ENCODE results near the gene KLC1. TPM values are rescaled to one million over a fixed set of nuclear protein-coding genes. Genes with fewer than 3 reads are reported as not detected.
A peak's percentile ranks its signal among the peaks of the same experiment; 100 is the strongest.

The KLC1 gene
- total RNA-seq, 2 experiments from 2014 or later: 126 to 135 TPM

DNA sequence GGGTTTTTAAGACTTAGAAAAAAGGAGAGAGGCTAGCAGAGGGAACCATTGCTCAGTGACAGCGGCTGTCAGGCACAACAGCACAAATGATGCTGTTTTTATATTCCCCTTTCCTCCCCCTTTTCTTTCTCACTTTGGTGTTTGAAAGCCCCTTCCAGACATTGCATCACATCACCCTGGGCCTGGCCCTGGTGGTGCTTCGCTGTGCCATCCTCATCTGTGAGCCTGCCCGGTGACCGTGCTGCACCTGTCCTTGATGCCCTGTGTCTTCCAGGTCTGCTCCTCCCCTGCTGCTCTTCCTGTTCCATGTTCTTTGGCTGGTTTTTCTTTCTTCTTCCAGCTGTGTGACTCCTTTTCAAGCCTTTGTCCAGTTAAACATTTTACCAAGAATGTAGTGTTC, 24.8 kb downstream of the KLC1 start:
- peaks cover 6% of the 10 kb centered on the region for H3K4me1 Mint-ChIP-seq
- POLR2A ChIA-PET: no interaction called here
- CTCF ChIA-PET: no interaction called here
- no peaks in the 10 kb centered on the region for H3K27me3 Mint-ChIP-seq
- peaks cover 13% of the 10 kb centered on the region for H3K36me3 Mint-ChIP-seq (ENCODE audit: low read depth)
- H3K9me3 Mint-ChIP-seq: no peaks in the 10 kb centered on the region
- no peak overlapping the region for H3K4me3 Mint-ChIP-seq
- no peak for DNase-seq
- H3K27ac Mint-ChIP-seq: peak overlapping the region; percentile 58

DNA sequence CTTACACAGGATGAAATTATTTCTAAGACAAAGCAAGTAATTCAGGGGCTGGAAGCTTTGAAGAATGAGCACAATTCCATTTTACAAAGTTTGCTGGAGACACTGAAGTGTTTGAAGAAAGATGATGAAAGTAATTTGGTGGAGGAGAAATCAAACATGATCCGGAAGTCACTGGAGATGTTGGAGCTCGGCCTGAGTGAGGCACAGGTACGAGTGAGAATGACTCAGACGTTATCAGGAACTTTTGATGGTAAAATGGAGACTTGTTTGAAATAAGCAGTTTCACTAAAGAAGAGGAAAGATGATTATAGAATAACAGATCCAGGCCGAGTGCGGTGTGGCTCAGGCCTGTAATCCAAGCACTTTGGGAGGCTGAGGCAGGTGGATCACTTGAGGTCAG, 25.6 kb downstream of the KLC1 start:
- ChIA-PET CTCF (no interaction called here), POLR2A (no interaction called here)
- Mint-ChIP-seq H3K4me1 (peaks cover 6% of the 10 kb centered on the region), H3K27ac (no peak overlapping the region), H3K9me3 (no peaks in the 10 kb centered on the region), H3K27me3 (no peaks in the 10 kb centered on the region), H3K4me3 (no peak overlapping the region), H3K36me3 (ENCODE audit: low read depth) (peaks cover 18% of the 10 kb centered on the region)
- DNase-seq: no peak

DNA sequence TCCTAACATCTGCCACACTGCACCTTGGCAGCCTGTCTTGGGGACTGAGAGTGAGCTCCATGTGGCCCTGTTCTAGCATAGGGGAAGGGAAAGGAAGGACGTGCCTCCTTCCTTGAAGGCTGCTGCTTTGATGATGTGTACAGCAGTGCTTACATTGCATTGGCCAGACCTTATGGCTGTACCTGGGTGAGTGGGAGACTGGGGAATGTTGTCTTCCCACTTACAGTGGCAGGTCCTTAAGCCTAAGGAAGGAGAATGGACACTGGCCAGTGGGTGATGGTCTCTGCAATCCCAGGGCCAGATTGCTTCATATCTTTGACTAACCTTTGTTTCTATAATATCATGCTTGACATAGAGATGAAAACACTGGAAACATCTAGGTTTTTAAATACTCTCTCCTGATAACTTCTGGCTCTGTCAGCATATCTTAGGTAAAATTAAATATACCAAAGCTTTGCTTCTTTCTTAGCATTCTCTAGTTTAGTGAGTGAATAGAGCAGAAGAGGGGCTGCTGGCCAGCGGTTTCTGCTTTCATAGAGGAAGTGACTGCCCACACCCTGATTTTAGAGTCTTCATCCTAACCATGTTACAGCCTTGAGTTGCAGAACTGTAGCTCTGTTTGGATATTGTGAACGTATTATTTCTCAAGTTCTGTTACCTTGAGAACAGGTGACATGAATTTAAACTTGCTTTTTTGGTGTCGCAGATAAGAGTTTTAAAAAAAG, 27.2 kb downstream of the KLC1 start:
- peaks cover 6% of the 10 kb centered on the region for H3K4me1 Mint-ChIP-seq
- POLR2A ChIA-PET: no interaction called here
- H3K9me3 Mint-ChIP-seq: no peaks in the 10 kb centered on the region
- H3K27ac Mint-ChIP-seq: peak overlapping the region; percentile 27
- no peak for DNase-seq
- H3K27me3 Mint-ChIP-seq: no peaks in the 10 kb centered on the region
- no peak overlapping the region for H3K4me3 Mint-ChIP-seq
- CTCF ChIA-PET: interaction anchor here (2.0 kb wide), 1 partner anchor 24 kb away, joined by 4 read pairs; no protein-coding TSS in a partner anchor
- peaks cover 24% of the 10 kb centered on the region for H3K36me3 Mint-ChIP-seq (ENCODE audit: low read depth)

DNA sequence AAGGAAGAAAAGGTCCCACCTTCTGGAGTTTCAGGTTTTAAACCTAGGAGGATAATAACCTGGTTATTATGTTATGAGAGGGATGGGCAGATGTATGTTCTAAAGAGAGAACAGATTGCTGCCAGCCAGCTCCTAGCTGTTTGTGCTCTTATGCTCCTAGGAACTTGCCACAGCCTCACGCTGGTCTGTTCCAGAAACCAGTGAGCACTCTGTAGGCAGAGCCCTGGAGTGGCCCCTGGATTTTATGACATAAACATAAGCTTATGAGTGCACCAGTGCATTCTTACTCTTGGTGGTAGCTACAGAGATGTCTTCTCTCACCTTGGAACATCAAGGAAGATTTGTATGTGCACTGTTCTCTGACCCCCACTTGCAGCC, 27.7 kb downstream of the KLC1 start:
- Mint-ChIP-seq H3K4me3 (no peak overlapping the region), H3K9me3 (no peaks in the 10 kb centered on the region), H3K4me1 (peaks cover 6% of the 10 kb centered on the region), H3K27ac (no peak overlapping the region), H3K27me3 (no peaks in the 10 kb centered on the region), H3K36me3 (ENCODE audit: low read depth) (peaks cover 25% of the 10 kb centered on the region)
- CTCF ChIA-PET: interaction anchor here (2.0 kb wide), 1 partner anchor 23 kb away, joined by 4 read pairs; no protein-coding TSS in a partner anchor
- no peak for DNase-seq
- POLR2A ChIA-PET: no interaction called here

DNA sequence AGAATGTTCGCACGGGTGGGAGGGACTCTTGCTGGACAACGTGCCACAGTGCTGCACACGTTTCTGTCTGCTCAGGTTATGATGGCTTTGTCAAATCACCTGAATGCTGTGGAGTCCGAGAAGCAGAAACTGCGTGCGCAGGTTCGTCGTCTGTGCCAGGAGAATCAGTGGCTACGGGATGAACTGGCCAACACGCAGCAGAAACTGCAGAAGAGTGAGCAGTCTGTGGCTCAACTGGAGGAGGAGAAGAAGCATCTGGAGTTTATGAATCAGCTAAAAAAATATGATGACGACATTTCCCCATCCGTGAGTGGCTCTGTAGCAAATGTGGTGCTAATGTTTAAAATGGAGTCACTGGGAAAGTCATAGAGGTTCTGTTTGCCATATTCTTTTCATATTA, 28.5 kb downstream of the KLC1 start:
- POLR2A ChIA-PET: no interaction called here
- no peak overlapping the region for H3K4me3 Mint-ChIP-seq
- CTCF ChIA-PET: interaction anchor here (2.0 kb wide), 1 partner anchor 22 kb away, joined by 4 read pairs; no protein-coding TSS in a partner anchor

DNA sequence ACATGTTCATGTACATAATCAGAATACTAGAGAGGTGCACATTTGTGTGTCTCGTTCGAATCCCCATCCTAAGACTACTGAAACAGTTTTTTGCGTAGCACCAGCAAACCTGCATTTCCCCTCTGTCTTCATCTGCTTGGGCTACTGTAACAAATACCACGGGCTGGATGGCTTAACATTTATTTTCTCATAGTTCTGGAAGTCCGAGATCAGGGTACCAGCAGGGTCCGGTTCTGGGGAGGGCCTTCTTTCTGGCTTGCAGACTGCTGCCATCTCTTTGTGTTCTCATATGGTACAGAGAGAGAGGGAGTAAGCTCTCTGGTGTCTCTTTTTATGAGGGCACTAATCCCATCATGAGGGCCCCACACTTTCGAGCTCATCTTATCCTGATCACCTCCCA, 30.6 kb downstream of the KLC1 start:
- DNase-seq: no peak
- Mint-ChIP-seq H3K4me1 (peaks cover 3% of the 10 kb centered on the region), H3K36me3 (ENCODE audit: low read depth) (peaks cover 29% of the 10 kb centered on the region), H3K4me3 (no peak overlapping the region), H3K9me3 (no peaks in the 10 kb centered on the region), H3K27me3 (no peaks in the 10 kb centered on the region), H3K27ac (no peak overlapping the region)
- POLR2A ChIA-PET: no interaction called here
- CTCF ChIA-PET: interaction anchor here (1.0 to 1.2 kb wide), 2 partner anchors 10 to 188 kb away, joined by 3 read pairs; no protein-coding TSS in a partner anchor

More for the DNA sequence above, 28.5 kb downstream of the KLC1 start:
- Mint-ChIP-seq H3K36me3 (ENCODE audit: low read depth) (peaks cover 29% of the 10 kb centered on the region), H3K27ac (no peak overlapping the region), H3K27me3 (no peaks in the 10 kb centered on the region), H3K9me3 (no peaks in the 10 kb centered on the region), H3K4me1 (peaks cover 6% of the 10 kb centered on the region)
- no peak for DNase-seq

DNA sequence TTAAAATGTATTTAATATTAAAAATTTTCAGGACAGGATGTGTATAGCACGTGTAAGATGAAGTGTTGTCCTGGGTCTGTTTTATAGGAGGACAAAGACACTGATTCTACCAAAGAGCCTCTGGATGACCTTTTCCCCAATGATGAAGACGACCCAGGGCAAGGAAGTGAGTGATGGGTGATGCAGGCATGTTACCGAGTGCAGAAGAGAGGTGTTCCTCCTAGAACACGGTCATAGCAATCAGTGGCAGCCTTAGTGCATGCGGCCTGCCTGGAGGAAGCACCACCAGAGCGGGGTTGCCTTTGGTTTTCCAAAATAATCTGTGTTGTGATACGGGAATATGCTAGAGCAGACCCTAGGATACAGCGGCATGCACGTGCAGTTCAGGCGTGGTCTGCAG, 33.0 kb downstream of the KLC1 start:
- POLR2A ChIA-PET: no interaction called here
- H3K4me1 Mint-ChIP-seq: no peaks in the 10 kb centered on the region
- H3K4me3 Mint-ChIP-seq: no peak overlapping the region
- H3K27ac Mint-ChIP-seq: no peak overlapping the region
- H3K9me3 Mint-ChIP-seq: no peaks in the 10 kb centered on the region
- no peak for DNase-seq
- H3K36me3 Mint-ChIP-seq (ENCODE audit: low read depth): peaks cover 26% of the 10 kb centered on the region
- CTCF ChIA-PET: interaction anchor here (1.1 kb wide), 1 partner anchor 18 kb away, joined by 4 read pairs; no protein-coding TSS in a partner anchor
- H3K27me3 Mint-ChIP-seq: no peaks in the 10 kb centered on the region

GRCh38 chr14:103662591-103662990, 33.6 kb downstream of the KLC1 start:
- Mint-ChIP-seq H3K36me3 (ENCODE audit: low read depth) (peaks cover 26% of the 10 kb centered on the region), H3K27me3 (no peaks in the 10 kb centered on the region), H3K27ac (no peak overlapping the region), H3K9me3 (no peaks in the 10 kb centered on the region), H3K4me3 (no peak overlapping the region), H3K4me1 (no peaks in the 10 kb centered on the region)
- no peak for DNase-seq
- ChIA-PET POLR2A (no interaction called here), CTCF (no interaction called here)

- peaks cover 26% of the 10 kb centered on the region for H3K36me3 Mint-ChIP-seq (ENCODE audit: low read depth)
- ChIA-PET POLR2A (no interaction called here), CTCF (no interaction called here)
- H3K4me3 Mint-ChIP-seq: no peak overlapping the region
- H3K27me3 Mint-ChIP-seq: no peaks in the 10 kb centered on the region
- no peaks in the 10 kb centered on the region for H3K4me1 Mint-ChIP-seq
- DNase-seq: no peak
- no peak overlapping the region for H3K27ac Mint-ChIP-seq
- H3K9me3 Mint-ChIP-seq: no peaks in the 10 kb centered on the region
Measured at GRCh38 chr14:103663506-103663905, 34.5 kb downstream of the KLC1 start.

- H3K36me3 Mint-ChIP-seq (ENCODE audit: low read depth): peaks cover 30% of the 10 kb centered on the region
- ChIA-PET CTCF (interaction anchor here (0.6 to 1.5 kb wide), 5 partner anchors 11 to 1073 kb away, joined by 3 to 4 read pairs (median 3); no protein-coding TSS in a partner anchor), POLR2A (no interaction called here)
- H3K4me1 Mint-ChIP-seq: no peaks in the 10 kb centered on the region
- no peak overlapping the region for H3K4me3 Mint-ChIP-seq
- no peaks in the 10 kb centered on the region for H3K27me3 Mint-ChIP-seq
- no peak for DNase-seq
- no peak overlapping the region for H3K27ac Mint-ChIP-seq
- no peaks in the 10 kb centered on the region for H3K9me3 Mint-ChIP-seq
Measured at GRCh38 chr14:103667671-103668070, 38.7 kb downstream of the KLC1 start.

DNA sequence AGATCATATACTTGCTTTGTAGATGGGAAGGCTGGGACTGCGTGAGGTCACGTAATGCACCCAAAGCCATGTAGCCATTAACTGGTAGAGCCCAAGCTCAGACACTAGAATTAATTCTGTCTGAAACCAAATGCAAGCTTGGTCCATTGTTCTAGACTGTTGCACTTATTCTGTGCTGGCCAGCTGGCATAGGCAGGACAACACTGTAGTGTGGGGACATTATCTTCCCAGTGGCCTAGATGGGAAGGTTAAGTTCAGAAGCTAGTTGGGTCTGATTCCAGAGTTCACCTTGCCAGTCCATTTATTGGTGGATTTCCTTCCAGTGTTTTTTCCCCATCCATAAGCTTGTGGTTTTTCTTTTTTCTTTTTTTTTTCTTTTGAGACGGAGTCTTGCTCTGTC, 39.1 kb downstream of the KLC1 start:
- Mint-ChIP-seq H3K27ac (no peak overlapping the region), H3K27me3 (no peaks in the 10 kb centered on the region), H3K4me1 (no peaks in the 10 kb centered on the region), H3K36me3 (ENCODE audit: low read depth) (peaks cover 34% of the 10 kb centered on the region), H3K4me3 (no peak overlapping the region), H3K9me3 (no peaks in the 10 kb centered on the region)
- no peak for DNase-seq
- CTCF ChIA-PET: interaction anchor here (0.6 to 0.7 kb wide), 3 partner anchors 16 to 1073 kb away, joined by 3 read pairs; no protein-coding TSS in a partner anchor
- POLR2A ChIA-PET: no interaction called here

DNA sequence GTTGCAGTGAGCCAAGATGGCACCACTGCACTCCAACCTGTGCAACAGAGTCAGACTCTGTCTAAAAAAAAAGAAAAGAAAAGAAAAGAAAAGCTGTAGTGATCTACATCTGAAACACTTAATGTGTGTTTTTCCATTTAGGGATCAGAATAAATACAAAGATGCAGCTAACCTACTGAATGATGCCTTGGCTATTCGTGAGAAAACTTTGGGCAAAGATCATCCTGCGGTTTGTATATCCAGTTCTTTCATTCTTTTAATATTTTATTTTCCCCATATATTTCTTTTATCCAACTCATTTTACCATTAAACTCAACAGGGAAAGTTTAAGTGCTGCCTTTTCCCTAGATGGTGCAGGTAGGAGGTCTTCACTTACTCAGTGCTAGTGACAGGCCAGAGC, 40.4 kb downstream of the KLC1 start:
- Mint-ChIP-seq H3K4me3 (no peak overlapping the region), H3K4me1 (no peaks in the 10 kb centered on the region), H3K36me3 (ENCODE audit: low read depth) (peaks cover 37% of the 10 kb centered on the region), H3K27me3 (no peaks in the 10 kb centered on the region), H3K27ac (no peak overlapping the region), H3K9me3 (no peaks in the 10 kb centered on the region)
- POLR2A ChIA-PET: no interaction called here
- no peak for DNase-seq
- CTCF ChIA-PET: interaction anchor here (0.9 kb wide), 1 partner anchor 16 kb away, joined by 3 read pairs; no protein-coding TSS in a partner anchor

- DNase-seq: no peak
- Mint-ChIP-seq H3K9me3 (no peaks in the 10 kb centered on the region), H3K27me3 (no peaks in the 10 kb centered on the region), H3K36me3 (ENCODE audit: low read depth) (peaks cover 40% of the 10 kb centered on the region), H3K4me3 (no peak overlapping the region), H3K4me1 (no peaks in the 10 kb centered on the region), H3K27ac (no peak overlapping the region)
- POLR2A ChIA-PET: interaction anchor here (0.6 kb wide), 1 partner anchor 287 kb away, joined by 3 read pairs; no protein-coding TSS in a partner anchor
- CTCF ChIA-PET: no interaction called here
Measured at GRCh38 chr14:103671911-103672310, 42.9 kb downstream of the KLC1 start.

DNA sequence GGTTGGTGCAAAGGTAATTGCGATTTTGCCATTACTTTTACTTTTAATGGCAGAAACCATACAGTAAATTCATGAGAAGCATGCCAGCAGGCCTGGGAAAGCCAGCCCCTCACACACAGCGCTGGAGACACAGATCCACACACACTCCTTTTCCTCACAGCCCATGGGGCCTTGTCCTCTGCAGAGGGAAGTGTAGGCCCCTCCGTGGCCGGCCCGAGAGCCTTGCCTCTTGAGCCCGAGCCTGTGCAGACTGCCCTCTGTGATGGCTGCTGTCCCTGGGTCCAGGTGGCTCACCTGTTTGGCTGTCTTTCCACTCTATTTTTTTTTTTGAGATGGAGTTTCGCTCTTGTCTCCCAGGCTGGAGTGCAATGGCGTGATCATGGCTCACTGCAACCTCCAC, 46.9 kb downstream of the KLC1 start:
- Mint-ChIP-seq H3K36me3 (ENCODE audit: low read depth) (peaks cover 54% of the 10 kb centered on the region), H3K27me3 (no peaks in the 10 kb centered on the region), H3K27ac (no peak overlapping the region), H3K4me3 (no peak overlapping the region), H3K9me3 (no peaks in the 10 kb centered on the region), H3K4me1 (no peaks in the 10 kb centered on the region)
- ChIA-PET POLR2A (no interaction called here), CTCF (no interaction called here)
- no peak for DNase-seq

Measured in activated CD4-positive, alpha-beta T cell treated with anti-CD3 and anti-CD28 coated beads, Interleukin-2, amount 10 ng/mL, durations not matched to agents 7 days and 5 days (primary cell).